ENCODE data around the gene GRPEL2. TPM values are rescaled to one million over a fixed set of nuclear protein-coding genes. Genes with fewer than 3 reads are reported as not detected.

Gene GRPEL2
- total RNA-seq, 1 experiment from 2014 or later: 36.8 TPM

DNA sequence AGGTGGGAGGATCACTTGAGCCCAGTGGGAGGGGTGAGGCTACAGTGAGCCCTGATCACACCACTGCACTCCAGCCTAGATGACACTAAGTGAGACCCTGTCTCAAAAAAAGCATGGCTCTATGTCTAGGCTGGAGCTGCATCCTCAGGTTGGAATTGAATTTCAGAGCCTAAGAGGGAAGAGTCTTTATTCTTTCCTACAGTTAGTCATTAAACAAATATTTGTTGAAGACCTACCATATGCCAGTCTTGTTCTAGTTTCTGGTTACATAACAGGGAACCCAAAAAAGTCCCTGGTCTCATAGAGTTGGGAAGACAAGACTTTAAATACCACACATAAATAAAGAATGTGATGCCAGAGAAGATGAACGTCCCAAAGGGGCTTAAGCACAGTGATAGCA lies 6.9 kb upstream of the GRPEL2 start:
- intact Hi-C loops (cut with micrococcal nuclease; ENCODE audit: unreplicated experiment): no loop called here
- no peaks in the 10 kb centered on the region for H3K27me3 ChIP-seq (replicated peaks; ENCODE audit: control insufficient read depth, insufficient read depth, low read length)
- H3K27me3 Mint-ChIP-seq (ENCODE audit: insufficient read depth, unreplicated experiment): no peaks in the 10 kb centered on the region
- no peaks in the 10 kb centered on the region for H3K9me3 ChIP-seq
- no peak overlapping the region for H3K4me3 ChIP-seq (ENCODE audit: low read depth, low read length)
- ChIA-PET POLR2A (no interaction called here), CTCF (no interaction called here)
- DNase-seq: no peak
- BruUV-seq (replicated peaks): no TSS peak
- H3K4me1 ChIP-seq: peaks cover 19% of the 10 kb centered on the region; the same call in 1 of the 2 replicates
- H3K4me1 Mint-ChIP-seq (ENCODE audit: low read depth, unreplicated experiment): peaks cover 15% of the 10 kb centered on the region
- peak overlapping the region; percentile 12 for H3K27ac Mint-ChIP-seq (ENCODE audit: unreplicated experiment)
- TF ChIP-seq, protein P1, sequence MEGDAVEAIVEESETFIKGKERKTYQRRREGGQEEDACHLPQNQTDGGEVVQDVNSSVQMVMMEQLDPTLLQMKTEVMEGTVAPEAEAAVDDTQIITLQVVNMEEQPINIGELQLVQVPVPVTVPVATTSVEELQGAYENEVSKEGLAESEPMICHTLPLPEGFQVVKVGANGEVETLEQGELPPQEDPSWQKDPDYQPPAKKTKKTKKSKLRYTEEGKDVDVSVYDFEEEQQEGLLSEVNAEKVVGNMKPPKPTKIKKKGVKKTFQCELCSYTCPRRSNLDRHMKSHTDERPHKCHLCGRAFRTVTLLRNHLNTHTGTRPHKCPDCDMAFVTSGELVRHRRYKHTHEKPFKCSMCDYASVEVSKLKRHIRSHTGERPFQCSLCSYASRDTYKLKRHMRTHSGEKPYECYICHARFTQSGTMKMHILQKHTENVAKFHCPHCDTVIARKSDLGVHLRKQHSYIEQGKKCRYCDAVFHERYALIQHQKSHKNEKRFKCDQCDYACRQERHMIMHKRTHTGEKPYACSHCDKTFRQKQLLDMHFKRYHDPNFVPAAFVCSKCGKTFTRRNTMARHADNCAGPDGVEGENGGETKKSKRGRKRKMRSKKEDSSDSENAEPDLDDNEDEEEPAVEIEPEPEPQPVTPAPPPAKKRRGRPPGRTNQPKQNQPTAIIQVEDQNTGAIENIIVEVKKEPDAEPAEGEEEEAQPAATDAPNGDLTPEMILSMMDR (IDR thresholded peaks at IDR 0.05; ENCODE audit: insufficient read depth in 1 of 2, low read depth in 1 of 2, low read length in 1 of 2, severe bottlenecking in 1 of 2, unreplicated experiment in 1 of 2): no peak
- no peak overlapping the region for H3K4me3 Mint-ChIP-seq (ENCODE audit: unreplicated experiment)
- H3K36me3 Mint-ChIP-seq (ENCODE audit: insufficient read depth, unreplicated experiment): no peaks in the 10 kb centered on the region
- peaks cover 10% of the 10 kb centered on the region for H3K9me3 Mint-ChIP-seq (ENCODE audit: unreplicated experiment)
- no peaks in the 10 kb centered on the region for H3K36me3 ChIP-seq (ENCODE audit: control insufficient read depth, insufficient read depth, low read length)

- Histone ChIP-seq H3K4me1 (peaks cover 19% of the 10 kb centered on the region), H3K27me3 (replicated peaks; ENCODE audit: control insufficient read depth, insufficient read depth, low read length) (no peaks in the 10 kb centered on the region), H3K9me3 (no peaks in the 10 kb centered on the region), H3K4me3 (ENCODE audit: low read depth, low read length) (no peak overlapping the region), H3K36me3 (ENCODE audit: control insufficient read depth, insufficient read depth, low read length) (no peaks in the 10 kb centered on the region)
- TF ChIP-seq, protein P1 (IDR thresholded peaks at IDR 0.05; ENCODE audit: insufficient read depth in 1 of 2, low read depth in 1 of 2, low read length in 1 of 2, severe bottlenecking in 1 of 2, unreplicated experiment in 1 of 2): no peak
- no TSS peak for BruUV-seq (replicated peaks)
- CTCF ChIA-PET: interaction anchor here (1.5 kb wide), 1 partner anchor 26 kb away, joined by 5 read pairs; no protein-coding TSS in a partner anchor
- H3K27ac Mint-ChIP-seq (ENCODE audit: unreplicated experiment): no peak overlapping the region
- H3K36me3 Mint-ChIP-seq (ENCODE audit: insufficient read depth, unreplicated experiment): peaks cover 11% of the 10 kb centered on the region
- no peak for DNase-seq
- peaks cover 10% of the 10 kb centered on the region for H3K9me3 Mint-ChIP-seq (ENCODE audit: unreplicated experiment)
- no peak overlapping the region for H3K4me3 Mint-ChIP-seq (ENCODE audit: unreplicated experiment)
- H3K27me3 Mint-ChIP-seq (ENCODE audit: insufficient read depth, unreplicated experiment): no peaks in the 10 kb centered on the region
- peaks cover 15% of the 10 kb centered on the region for H3K4me1 Mint-ChIP-seq (ENCODE audit: low read depth, unreplicated experiment)
- intact Hi-C loops (cut with micrococcal nuclease; ENCODE audit: unreplicated experiment): no loop called here
- POLR2A ChIA-PET: no interaction called here
Measured at GRCh38 chr5:149340920-149341319, 4.4 kb upstream of the GRPEL2 start.

GRCh38 chr5:149341876-149342275 lies 3.4 kb upstream of the GRPEL2 start:
- Mint-ChIP-seq H3K27ac (ENCODE audit: unreplicated experiment) (no peak overlapping the region), H3K9me3 (ENCODE audit: unreplicated experiment) (peaks cover 10% of the 10 kb centered on the region), H3K27me3 (ENCODE audit: insufficient read depth, unreplicated experiment) (no peaks in the 10 kb centered on the region), H3K4me3 (ENCODE audit: unreplicated experiment) (no peak overlapping the region), H3K4me1 (ENCODE audit: low read depth, unreplicated experiment) (peaks cover 15% of the 10 kb centered on the region), H3K36me3 (ENCODE audit: insufficient read depth, unreplicated experiment) (peaks cover 20% of the 10 kb centered on the region)
- Histone ChIP-seq H3K36me3 (ENCODE audit: control insufficient read depth, insufficient read depth, low read length) (no peaks in the 10 kb centered on the region), H3K9me3 (no peaks in the 10 kb centered on the region), H3K27me3 (replicated peaks; ENCODE audit: control insufficient read depth, insufficient read depth, low read length) (no peaks in the 10 kb centered on the region), H3K4me3 (ENCODE audit: low read depth, low read length) (no peak overlapping the region), H3K4me1 (peaks cover 13% of the 10 kb centered on the region)
- no peak for DNase-seq
- TF ChIP-seq, protein P1 (IDR thresholded peaks at IDR 0.05; ENCODE audit: insufficient read depth in 1 of 2, low read depth in 1 of 2, low read length in 1 of 2, severe bottlenecking in 1 of 2, unreplicated experiment in 1 of 2): no peak
- CTCF ChIA-PET: interaction anchor here (1.5 kb wide), 1 partner anchor 25 kb away, joined by 5 read pairs; no protein-coding TSS in a partner anchor
- intact Hi-C loops (cut with micrococcal nuclease; ENCODE audit: unreplicated experiment): no loop called here
- no TSS peak for BruUV-seq (replicated peaks)
- POLR2A ChIA-PET: no interaction called here

Measured in Caco-2 (cell line).